ENCODE data around the gene TLNRD1.

DNA sequence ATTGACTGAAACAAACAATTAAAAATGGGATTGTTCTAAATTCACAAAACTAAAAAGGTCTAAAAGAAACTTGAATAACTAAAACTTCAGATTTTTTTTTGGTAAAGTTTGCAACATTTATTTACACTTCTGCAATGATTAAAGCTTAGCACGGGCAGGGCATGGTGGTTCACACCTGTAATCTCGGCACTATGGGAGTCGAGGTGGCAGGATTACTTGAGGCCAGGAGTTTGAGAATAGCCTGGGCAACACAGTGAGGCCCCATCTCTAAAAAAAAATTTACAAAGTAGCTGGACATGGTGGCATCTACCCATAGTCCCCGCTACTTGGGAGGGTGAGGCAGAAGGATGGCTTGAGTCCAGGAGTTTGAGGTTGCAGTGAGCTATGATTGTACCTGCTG lies 31.6 kb downstream of the TLNRD1 start:
- TF ChIP-seq EZH2 (IDR thresholded peaks at IDR 0.05; ENCODE audit: low read depth), result no peak
- TF ChIP-seq, protein P1, sequence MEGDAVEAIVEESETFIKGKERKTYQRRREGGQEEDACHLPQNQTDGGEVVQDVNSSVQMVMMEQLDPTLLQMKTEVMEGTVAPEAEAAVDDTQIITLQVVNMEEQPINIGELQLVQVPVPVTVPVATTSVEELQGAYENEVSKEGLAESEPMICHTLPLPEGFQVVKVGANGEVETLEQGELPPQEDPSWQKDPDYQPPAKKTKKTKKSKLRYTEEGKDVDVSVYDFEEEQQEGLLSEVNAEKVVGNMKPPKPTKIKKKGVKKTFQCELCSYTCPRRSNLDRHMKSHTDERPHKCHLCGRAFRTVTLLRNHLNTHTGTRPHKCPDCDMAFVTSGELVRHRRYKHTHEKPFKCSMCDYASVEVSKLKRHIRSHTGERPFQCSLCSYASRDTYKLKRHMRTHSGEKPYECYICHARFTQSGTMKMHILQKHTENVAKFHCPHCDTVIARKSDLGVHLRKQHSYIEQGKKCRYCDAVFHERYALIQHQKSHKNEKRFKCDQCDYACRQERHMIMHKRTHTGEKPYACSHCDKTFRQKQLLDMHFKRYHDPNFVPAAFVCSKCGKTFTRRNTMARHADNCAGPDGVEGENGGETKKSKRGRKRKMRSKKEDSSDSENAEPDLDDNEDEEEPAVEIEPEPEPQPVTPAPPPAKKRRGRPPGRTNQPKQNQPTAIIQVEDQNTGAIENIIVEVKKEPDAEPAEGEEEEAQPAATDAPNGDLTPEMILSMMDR (conservative IDR thresholded peaks at IDR 0.05), result no peak

Data from PC-9 (cell line).